ENCODE results near the gene FBP2. TPM values are rescaled to one million over a fixed set of nuclear protein-coding genes. Genes with fewer than 3 reads are reported as not detected.

FBP2 gene
- 0.20 TPM in 1 of 2 replicates, not detected in the other for total RNA-seq
- 0.30 and 0.74 TPM in 2 replicates for polyA plus RNA-seq

DNA sequence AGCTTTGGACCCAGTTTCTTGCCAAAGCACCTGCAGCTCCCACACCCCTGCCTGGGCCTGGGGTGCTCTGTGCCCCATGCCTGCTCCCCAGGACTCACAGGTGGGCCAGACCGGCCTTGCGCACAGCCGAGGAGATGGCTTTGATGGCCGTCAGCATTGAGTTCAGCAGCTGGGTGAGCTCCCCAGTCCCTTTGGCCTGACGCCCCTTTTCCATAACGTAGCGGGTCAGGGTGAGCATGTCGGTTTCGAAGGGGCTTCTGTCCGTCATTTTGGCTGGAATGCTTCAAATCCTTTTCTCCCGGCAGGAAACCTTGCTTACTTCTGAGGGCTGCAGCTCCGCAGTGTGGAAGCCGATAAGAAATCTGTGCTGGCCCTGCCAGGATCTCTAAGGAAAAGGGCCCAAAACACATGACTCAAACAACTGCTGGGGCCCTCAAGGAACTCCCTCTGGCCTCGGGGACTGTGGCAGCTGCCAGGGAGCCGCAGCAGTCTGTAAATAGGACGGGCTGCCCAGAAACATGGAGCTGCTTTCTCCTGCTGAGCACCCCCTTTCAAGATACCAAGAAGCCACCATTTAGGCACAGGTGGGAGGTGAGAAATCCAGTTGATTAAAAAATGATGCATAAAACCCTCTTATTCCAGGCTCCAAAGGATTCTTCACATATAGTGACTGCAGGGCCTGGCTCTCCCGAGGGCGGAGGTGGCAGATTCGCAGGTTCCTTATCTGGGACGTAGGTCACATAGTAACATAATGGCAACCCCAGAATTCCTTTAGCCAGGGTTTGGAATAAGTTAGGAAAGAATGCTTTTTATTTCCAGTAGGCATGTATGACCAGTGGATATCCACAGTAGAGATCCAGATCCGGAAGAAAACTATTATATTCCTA, at the start of gene FBP2:
Gene FBP2, minus strand, starts transcription at position 366 of the 887 bp plus-strand sequence. Its CDS starts 98 bp downstream, at position 268.
- no peak for TF ChIP-seq EZH2 (IDR thresholded peaks at IDR 0.05; ENCODE audit: borderline replicate concordance)
- TF ChIP-seq EZH2phosphoT487 (IDR thresholded peaks at IDR 0.05; ENCODE audit: low read depth, severe bottlenecking, unreplicated experiment) = no peak
- TF ChIP-seq, protein P1, sequence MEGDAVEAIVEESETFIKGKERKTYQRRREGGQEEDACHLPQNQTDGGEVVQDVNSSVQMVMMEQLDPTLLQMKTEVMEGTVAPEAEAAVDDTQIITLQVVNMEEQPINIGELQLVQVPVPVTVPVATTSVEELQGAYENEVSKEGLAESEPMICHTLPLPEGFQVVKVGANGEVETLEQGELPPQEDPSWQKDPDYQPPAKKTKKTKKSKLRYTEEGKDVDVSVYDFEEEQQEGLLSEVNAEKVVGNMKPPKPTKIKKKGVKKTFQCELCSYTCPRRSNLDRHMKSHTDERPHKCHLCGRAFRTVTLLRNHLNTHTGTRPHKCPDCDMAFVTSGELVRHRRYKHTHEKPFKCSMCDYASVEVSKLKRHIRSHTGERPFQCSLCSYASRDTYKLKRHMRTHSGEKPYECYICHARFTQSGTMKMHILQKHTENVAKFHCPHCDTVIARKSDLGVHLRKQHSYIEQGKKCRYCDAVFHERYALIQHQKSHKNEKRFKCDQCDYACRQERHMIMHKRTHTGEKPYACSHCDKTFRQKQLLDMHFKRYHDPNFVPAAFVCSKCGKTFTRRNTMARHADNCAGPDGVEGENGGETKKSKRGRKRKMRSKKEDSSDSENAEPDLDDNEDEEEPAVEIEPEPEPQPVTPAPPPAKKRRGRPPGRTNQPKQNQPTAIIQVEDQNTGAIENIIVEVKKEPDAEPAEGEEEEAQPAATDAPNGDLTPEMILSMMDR (IDR thresholded peaks at IDR 0.05; ENCODE audit: poor library complexity) = no peak
- H3K36me3 ChIP-seq (replicated peaks; ENCODE audit: insufficient read depth, low read depth) = no peaks in the 10 kb centered on the region
- no peak within 1 kb of the TSS for H2AFZ ChIP-seq
- DNase-seq (ENCODE audit: low spot score) = no peak
- H4K20me1 ChIP-seq (ENCODE audit: insufficient read depth, poor library complexity, severe bottlenecking) = no peaks in the 10 kb centered on the region
- H3K9me3 ChIP-seq (ENCODE audit: low read depth) = no peaks in the 10 kb centered on the region
- no peaks in the 10 kb centered on the region for H3K27me3 ChIP-seq
- H3K27ac ChIP-seq = no peak within 1 kb of the TSS
- no peaks in the 10 kb centered on the region for H3K9me2 ChIP-seq (replicated peaks; ENCODE audit: insufficient read depth)
- H3K79me2 ChIP-seq = no peaks in the 10 kb centered on the region
- no peak within 1 kb of the TSS for H3K4me2 ChIP-seq
- no peak within 1 kb of the TSS for H3K4me3 ChIP-seq
- H3K4me1 ChIP-seq (ENCODE audit: insufficient read depth) = no peaks in the 10 kb centered on the region
- WGBS (ENCODE audit: low lambda C conversion rate, missing lambda C conversion rate) = 77% methylated on average over 21 of the region's 21 CpGs

DNA sequence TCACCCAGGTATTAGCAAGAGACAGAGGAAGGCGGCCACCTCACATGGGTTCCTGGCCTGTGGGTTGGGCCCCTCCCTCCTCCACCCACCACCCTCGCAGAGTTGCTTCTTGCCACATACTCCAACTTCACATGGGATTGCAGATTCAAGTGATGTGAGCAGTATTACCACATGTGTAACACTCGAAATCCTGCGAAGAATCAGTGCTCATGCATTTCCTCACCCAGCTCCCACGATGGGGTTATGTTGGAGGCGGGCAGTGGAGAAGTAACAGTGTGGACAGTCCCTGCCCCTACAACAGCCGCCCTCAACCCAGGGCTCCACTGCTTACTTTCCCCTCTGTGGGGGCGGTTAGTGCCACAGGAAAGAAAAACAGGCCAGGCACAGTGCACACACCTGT, 49.6 kb upstream of the FBP2 start:
- H3K36me3 ChIP-seq (replicated peaks; ENCODE audit: insufficient read depth, low read depth) = no peaks in the 10 kb centered on the region
- peaks cover 7% of the 10 kb centered on the region for H3K27me3 ChIP-seq
- DNase-seq (ENCODE audit: low spot score) = no peak
- no peak overlapping the region for H3K4me2 ChIP-seq
- H3K4me3 ChIP-seq = no peak overlapping the region
- TF ChIP-seq EZH2 (IDR thresholded peaks at IDR 0.05; ENCODE audit: borderline replicate concordance) = no peak
- TF ChIP-seq, protein P1 (IDR thresholded peaks at IDR 0.05; ENCODE audit: poor library complexity) = no peak
- no peak for TF ChIP-seq EZH2phosphoT487 (IDR thresholded peaks at IDR 0.05; ENCODE audit: low read depth, severe bottlenecking, unreplicated experiment)
- no peaks in the 10 kb centered on the region for H3K9me2 ChIP-seq (replicated peaks; ENCODE audit: insufficient read depth)
- H3K4me1 ChIP-seq (ENCODE audit: insufficient read depth) = peaks cover 3% of the 10 kb centered on the region
- H2AFZ ChIP-seq = no peak overlapping the region
- H3K27ac ChIP-seq = no peak overlapping the region
- no peaks in the 10 kb centered on the region for H3K9me3 ChIP-seq (ENCODE audit: low read depth)
- 89% methylated on average over 8 of the region's 8 CpGs for WGBS (ENCODE audit: low lambda C conversion rate, missing lambda C conversion rate)
- no peaks in the 10 kb centered on the region for H4K20me1 ChIP-seq (ENCODE audit: insufficient read depth, poor library complexity, severe bottlenecking)
- H3K79me2 ChIP-seq = no peaks in the 10 kb centered on the region

DNA sequence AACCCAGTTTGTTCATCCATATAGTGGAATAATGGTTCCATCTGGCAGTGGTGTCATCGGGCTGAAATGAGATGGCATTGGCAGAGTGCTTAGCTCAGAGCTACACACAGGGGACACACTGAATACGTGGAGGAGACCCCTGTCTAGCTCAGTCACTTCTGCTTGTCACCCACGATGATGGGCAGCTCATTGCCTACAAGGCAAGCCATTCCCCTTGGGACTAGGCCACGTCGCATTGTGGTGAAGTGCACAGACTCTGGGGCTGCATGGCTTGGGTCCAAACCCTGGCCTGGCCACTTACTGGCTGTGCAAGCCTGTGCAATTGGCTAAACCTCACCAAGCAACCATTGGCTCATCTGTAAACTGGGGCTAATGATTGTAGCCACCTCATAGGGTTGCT, 48.9 kb upstream of the FBP2 start:
- 95% methylated on average over 5 of the region's 5 CpGs for WGBS (ENCODE audit: low lambda C conversion rate, missing lambda C conversion rate)
- no peak overlapping the region for H2AFZ ChIP-seq

More for the DNA sequence above, 48.9 kb upstream of the FBP2 start:
- no peaks in the 10 kb centered on the region for H3K36me3 ChIP-seq (replicated peaks; ENCODE audit: insufficient read depth, low read depth)
- no peak overlapping the region for H3K4me2 ChIP-seq
- H3K4me1 ChIP-seq (ENCODE audit: insufficient read depth) = peaks cover 3% of the 10 kb centered on the region
- H3K79me2 ChIP-seq = no peaks in the 10 kb centered on the region
- peaks cover 7% of the 10 kb centered on the region for H3K27me3 ChIP-seq
- no peak overlapping the region for H3K4me3 ChIP-seq
- H3K9me3 ChIP-seq (ENCODE audit: low read depth) = no peaks in the 10 kb centered on the region
- DNase-seq (ENCODE audit: low spot score) = no peak
- H4K20me1 ChIP-seq (ENCODE audit: insufficient read depth, poor library complexity, severe bottlenecking) = no peaks in the 10 kb centered on the region
- H3K9me2 ChIP-seq (replicated peaks; ENCODE audit: insufficient read depth) = no peaks in the 10 kb centered on the region
- no peak for TF ChIP-seq EZH2phosphoT487 (IDR thresholded peaks at IDR 0.05; ENCODE audit: low read depth, severe bottlenecking, unreplicated experiment)
- TF ChIP-seq, protein P1 (IDR thresholded peaks at IDR 0.05; ENCODE audit: poor library complexity) = no peak
- no peak for TF ChIP-seq EZH2 (IDR thresholded peaks at IDR 0.05; ENCODE audit: borderline replicate concordance)
- H3K27ac ChIP-seq = no peak overlapping the region

All from hepatocyte (in vitro differentiated cells).